ENCODE measurements around the gene KCNQ1OT1.

DNA sequence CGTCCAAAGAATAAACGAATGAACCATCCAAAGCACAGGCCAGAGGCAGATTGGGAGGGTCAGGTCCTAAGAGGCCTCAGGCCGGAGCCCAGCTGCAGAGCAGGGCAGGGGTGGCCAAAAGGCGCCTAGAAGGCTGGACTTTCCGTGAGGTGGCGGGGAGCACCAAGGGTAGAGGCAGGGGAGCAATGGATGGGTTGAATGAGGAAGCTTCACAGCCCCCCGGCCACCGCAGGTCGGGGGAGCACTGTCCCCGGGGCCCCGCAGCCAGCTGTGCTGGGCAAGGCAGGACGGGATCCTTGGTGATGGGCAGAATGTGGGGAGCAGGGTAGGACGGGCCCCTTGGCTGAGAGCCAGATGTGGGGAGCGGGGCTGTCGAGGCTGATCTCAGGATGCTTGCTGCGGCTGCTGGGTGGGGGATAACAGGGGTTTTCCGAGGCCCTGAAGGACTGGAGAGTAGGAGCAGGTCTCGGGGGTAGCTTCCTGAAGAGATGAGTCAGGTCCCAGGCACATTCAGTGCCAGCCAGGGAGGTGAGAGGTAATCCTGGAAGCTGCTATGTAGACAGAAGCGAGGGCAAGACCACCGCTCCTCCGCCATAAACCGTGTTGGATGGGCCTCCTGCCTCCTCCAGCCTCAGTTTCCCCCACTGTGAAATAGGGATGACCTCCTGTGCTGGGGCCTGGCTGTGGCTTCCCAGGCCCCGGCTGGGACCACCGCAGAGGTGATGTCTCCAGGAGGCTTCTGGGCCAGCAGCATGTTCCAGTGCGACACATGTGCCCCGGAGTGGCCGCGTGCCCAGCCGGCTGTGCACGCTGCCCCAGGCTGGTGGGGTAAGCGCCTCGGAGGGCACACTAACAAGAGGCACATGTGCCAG lies 34.6 kb upstream of the KCNQ1OT1 start:
- TF ChIP-seq EZH2 (IDR thresholded peaks at IDR 0.05; ENCODE audit: borderline replicate concordance, low read length), result no peak
- TF ChIP-seq, protein P1, sequence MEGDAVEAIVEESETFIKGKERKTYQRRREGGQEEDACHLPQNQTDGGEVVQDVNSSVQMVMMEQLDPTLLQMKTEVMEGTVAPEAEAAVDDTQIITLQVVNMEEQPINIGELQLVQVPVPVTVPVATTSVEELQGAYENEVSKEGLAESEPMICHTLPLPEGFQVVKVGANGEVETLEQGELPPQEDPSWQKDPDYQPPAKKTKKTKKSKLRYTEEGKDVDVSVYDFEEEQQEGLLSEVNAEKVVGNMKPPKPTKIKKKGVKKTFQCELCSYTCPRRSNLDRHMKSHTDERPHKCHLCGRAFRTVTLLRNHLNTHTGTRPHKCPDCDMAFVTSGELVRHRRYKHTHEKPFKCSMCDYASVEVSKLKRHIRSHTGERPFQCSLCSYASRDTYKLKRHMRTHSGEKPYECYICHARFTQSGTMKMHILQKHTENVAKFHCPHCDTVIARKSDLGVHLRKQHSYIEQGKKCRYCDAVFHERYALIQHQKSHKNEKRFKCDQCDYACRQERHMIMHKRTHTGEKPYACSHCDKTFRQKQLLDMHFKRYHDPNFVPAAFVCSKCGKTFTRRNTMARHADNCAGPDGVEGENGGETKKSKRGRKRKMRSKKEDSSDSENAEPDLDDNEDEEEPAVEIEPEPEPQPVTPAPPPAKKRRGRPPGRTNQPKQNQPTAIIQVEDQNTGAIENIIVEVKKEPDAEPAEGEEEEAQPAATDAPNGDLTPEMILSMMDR (conservative IDR thresholded peaks at IDR 0.05 in 1 of 2, IDR thresholded peaks at IDR 0.05 in 1 of 2; ENCODE audit: extremely low read depth in 1 of 2, insufficient read depth in 1 of 2, low read depth in 1 of 2, low read length in 2 of 2), result no peak

Data from mammary epithelial cell (primary cell).